Measurements from ENCODE around the gene PDZRN3.

PDZRN3 gene

DNA sequence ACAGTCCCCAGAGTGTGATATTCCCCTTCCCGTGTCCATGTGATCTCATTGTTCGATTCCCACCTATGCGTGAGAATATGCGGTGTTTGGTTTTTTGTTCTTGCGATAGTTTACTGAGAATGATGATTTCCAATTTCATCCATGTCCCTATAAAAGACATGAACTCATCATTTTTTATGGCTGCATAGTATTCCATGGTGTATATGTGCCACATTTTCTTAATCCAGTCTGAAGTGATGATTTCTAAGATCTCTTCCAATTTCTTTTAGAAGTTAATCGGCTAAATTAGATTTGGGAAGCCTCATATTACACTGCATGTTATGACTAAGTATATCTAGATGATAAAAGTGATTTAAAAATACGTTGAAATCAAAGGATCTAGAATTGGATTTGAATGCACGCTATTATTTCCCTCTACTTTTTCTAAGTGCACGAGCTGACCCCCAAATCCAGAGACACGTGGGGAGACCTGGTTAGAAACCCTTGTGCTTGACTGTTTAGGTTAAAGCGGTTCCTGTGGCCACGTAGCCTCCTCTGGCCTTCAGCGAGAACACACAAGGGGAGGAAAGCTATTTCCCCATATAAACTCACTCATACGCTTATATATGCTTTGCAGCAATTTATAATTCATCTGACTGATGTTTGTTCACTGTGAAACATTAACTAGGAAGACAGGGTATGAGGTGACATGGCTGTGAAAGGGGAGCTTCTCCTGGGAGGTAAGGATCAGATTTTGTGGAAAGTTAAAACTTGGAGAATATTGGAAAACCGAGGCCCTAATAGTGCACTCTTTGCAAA lies 243.8 kb downstream of the PDZRN3 start:
- no peak for DNase-seq

DNA sequence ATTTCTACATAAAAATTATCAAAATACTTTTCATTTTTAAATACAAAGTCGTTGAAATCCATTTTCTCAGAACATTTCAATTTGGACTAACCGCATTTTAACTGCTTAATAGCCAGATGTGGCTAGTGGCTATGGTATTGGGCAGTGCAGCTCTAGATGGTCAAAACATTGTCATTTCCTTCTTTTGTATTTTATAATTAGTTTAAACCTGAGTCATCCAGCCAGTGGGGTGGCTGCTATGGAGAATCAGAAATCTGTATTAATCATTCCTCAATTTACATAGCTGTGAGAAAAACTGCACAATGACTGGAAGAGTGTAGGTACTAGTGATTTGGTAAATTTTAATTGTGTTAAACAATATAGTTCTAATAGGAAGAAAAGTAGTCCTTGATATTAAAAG lies 245.3 kb downstream of the PDZRN3 start:
- no peak for DNase-seq

DNA sequence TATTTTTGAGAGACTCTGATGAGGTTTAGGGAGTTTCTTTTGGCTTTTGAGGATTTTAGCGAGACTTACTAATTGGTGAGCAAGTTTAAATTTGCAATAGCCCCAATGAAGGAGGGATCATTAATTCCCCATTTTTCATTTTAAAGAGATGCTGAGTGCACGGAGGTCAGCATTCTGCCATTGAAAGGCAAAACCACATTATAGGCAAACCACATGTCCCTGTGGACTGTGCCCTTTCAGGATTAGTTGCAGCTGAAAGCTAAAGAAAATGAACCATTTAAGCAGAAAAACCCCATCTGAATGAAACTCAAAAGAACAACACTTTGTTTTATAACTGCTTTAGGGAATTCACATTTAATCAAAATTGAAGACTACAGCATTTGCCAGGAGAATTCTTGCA lies 246.5 kb downstream of the PDZRN3 start:
- no peak for DNase-seq

DNA sequence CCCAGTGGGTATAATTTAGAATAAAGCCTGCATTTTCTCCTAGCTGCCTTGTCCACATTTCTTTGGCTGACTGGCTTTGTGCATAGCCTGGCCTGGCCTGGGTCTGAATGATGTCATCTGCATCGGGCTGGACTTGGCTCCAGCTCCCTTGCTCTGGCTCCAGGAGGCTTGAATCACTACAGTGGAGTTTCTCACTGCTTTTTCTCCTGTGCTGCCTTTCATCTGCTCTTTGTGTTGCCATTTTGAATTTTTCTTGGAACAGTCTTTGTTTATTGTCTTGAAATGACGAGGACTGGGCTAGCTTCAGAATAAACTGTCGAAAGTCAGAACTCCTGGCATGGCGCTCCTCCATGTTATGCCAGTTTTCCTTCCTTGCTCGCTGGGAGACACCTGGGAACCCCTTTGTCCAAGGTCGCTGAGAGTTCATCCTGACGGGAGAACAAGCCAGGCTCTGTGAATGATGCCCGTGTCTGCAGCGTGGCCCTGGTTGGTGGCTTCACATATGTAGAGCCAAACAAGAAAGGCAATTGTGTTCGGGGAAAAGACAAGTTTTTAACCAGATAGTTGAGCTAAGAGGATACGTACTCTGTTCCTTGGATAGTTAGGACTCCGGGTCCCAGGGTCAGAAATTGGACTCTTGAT lies 258.9 kb downstream of the PDZRN3 start:
- DNase-seq: peak; percentile 77

- no peak for DNase-seq
These were observed 260.2 kb downstream of the PDZRN3 start for GRCh38 chr3:73364517-73364916.

- DNase-seq: no peak
These were observed 261.6 kb downstream of the PDZRN3 start for GRCh38 chr3:73363093-73363492.

DNA sequence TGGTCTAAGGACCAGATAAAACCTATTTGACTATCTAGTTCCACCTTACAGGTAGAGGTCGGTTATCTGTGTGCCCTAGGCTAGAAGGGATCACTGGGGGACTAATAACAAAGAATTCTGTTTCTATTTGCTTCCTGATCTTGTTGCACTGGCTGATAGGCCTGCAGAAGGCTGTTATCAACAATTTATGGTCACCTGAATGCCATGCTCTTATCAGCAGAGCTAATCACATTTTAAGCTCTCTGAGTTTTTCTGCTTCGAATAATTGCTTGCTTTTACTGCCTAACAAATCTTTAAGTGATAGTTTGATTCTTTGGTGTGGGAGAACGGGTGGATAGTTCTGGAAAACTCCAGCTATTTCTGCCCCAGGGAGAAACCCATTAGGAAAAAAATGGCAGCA lies 263.1 kb downstream of the PDZRN3 start:
- no peak for DNase-seq

DNA sequence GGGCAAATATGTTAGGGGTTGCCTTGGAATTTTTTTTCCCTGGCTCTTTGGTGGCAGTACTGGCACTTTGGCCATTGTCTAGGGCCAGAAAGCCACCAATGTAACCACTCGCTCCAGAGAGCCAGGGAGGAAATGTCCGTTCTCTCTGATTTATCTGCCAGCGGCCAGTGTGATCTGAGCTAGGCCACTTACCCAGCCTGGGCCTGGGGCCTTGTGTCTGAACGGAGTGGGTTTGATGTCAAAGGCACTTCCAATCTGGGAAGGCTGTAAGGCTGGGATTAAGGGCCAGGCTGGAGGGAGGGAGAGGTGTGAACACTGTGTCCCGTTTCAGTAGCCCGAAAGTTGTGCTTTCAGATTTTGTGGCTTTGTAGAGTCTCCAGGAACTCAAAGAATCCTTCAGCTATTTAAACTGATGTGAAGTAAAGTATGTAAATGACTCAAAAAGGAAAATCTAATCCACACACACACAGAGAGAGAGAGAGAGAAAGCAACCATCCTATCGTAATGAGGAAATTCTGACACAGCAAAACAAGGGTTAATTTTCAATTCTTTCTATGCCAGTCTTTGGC lies 271.0 kb downstream of the PDZRN3 start:
- DNase-seq: no peak

GRCh38 chr3:73352841-73353645 lies 271.7 kb downstream of the PDZRN3 start:
- no peak for DNase-seq

DNA sequence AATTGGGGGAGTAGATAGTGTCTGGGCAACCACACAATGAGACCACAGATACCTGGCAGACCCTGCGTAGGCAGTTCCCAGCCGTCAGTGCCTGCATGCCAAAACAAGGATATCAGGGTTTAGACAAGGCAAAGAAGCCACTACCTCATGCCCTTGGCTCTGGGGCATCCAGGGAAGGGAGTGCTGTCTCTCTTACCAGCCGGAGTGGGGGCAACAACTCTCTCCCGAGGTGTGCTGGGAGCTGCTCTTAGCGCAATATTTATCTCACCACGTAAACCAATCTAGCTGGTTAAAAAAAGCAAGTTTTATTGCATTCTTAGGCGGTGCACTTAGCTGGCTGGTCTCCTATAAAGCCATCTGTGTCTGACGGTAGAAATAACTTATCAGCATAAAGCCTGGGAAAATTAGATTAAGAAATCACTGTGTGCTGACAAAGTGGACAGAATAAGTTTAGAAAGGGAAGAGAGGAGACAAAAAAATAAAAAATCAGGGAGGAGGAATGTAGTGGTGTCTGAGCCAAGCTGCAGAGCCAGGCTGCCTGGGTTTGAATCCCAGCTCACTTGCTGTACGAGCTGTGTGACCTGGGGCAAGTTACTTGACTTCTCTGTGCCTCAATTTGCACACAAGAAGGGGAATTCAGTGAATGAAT lies 273.2 kb downstream of the PDZRN3 start:
- DNase-seq: no peak

- DNase-seq: no peak
These were observed 273.7 kb downstream of the PDZRN3 start for GRCh38 chr3:73350996-73351395.

- no peak for DNase-seq
These were observed 275.1 kb downstream of the PDZRN3 start for GRCh38 chr3:73349657-73350056.

- no peak for DNase-seq
These were observed 282.7 kb downstream of the PDZRN3 start for GRCh38 chr3:73342077-73342476.

DNA sequence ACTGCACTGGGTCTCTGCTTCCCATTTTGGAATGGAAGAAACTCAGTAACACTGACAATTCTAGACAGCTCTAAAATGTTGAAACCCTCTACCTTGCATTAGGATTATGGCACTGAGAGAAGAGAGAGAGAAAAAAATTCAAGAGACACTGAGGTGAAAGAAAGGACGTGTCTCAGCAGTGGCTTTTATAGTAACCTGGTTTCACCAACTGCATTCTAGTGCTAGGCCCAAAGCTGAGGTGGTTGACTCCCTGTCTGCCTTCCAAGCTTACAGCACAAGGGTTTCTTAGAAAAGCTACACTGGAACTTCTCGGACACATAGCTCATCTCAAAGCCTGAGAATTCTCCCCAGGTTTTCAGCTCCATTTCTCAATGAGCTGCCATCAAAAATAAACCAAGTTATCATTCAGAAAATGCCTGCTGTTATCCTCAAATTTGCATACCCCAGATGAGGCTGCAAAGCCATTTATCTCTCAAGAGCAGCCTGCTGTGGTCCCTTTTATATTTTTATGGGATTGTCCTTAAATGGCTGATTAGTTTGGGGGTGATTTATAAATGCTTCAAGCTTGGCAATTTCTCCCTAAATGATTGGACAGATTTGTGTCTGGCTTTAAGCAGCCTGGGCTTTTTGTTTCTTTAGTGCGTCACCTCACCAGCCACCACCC lies 283.3 kb downstream of the PDZRN3 start:
- DNase-seq: no peak

DNA sequence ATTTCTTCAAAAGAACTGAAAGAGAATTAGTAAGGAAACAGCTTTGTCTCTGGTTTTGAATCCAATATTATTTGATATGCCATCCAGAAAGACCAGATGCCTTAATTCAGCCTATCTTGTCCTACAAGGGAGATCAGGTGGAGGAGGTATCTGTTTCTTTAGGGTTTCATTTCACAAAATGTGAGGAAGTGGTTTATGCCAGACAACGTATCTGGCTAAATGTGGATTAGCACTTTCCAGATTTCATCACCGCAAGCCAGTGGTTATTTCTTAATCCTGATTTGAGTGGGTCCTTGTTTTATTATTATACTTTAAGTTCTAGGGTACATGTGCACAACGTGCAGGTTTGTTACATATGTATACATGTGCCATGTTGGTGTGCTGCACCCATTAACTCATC lies 292.2 kb downstream of the PDZRN3 start:
- DNase-seq: no peak
